HepG2 (cell line): ENCODE measurements around the gene TMEM135. TPM values are rescaled to one million over a fixed set of nuclear protein-coding genes. Genes with fewer than 3 reads are reported as not detected.

Experiments used
- AGO2 ChIP-seq: fragments of 200-400 bp; formaldehyde crosslinking; optimal IDR thresholded peaks from 2 replicates; pipeline ENCODE3; 2017; ENCODE audit warnings: mild to moderate bottlenecking, low read depth, low read length, moderate library complexity
- ATF7-NPFF ChIP-seq: sonication (generic); formaldehyde crosslinking; IDR thresholded peaks from 2 replicates; pipeline ENCODE4 v1.8.1; 2023; ENCODE audit warnings: mild to moderate bottlenecking, low read depth, missing genetic modification reagents, moderate library complexity
- CBX5 ChIP-seq: sonication (generic); formaldehyde crosslinking; IDR thresholded peaks from 2 replicates; pipeline ENCODE4 v1.4.0; 2020; ENCODE audit warnings: missing genetic modification reagents, borderline replicate concordance
- HDAC2 ChIP-seq: sonication (generic); formaldehyde crosslinking; IDR thresholded peaks from 2 replicates; pipeline ENCODE4 v1.4.0; 2020; ENCODE audit warnings: missing genetic modification reagents
- HOXA5 ChIP-seq: sonication (generic); formaldehyde crosslinking; IDR thresholded peaks from 2 replicates; pipeline ENCODE4 v1.4.0; 2020; ENCODE audit warnings: missing genetic modification reagents
- MEIS1 ChIP-seq: sonication (generic); formaldehyde crosslinking; IDR thresholded peaks from 2 replicates; pipeline ENCODE4 v1.9.0; 2021; ENCODE audit warnings: mild to moderate bottlenecking, missing genetic modification reagents, moderate library complexity, borderline replicate concordance
- NFIB ChIP-seq: sonication (generic); formaldehyde crosslinking; IDR thresholded peaks from 2 replicates; pipeline ENCODE4 v1.9.0; 2021; ENCODE audit warnings: missing genetic modification reagents, mild to moderate bottlenecking, borderline replicate concordance
- NFKBIZ ChIP-seq: IDR thresholded peaks from 2 replicates; pipeline ENCODE4 v1.6.1; 2018; ENCODE audit warnings: missing genetic modification reagents, missing compliant biosample characterization
- NR2F2 ChIP-seq: IDR thresholded peaks from 2 replicates; pipeline ENCODE4 v1.6.1; 2012; ENCODE audit warnings: low read depth, inconsistent platforms, borderline replicate concordance
- NRL ChIP-seq: sonication (generic); formaldehyde crosslinking; IDR thresholded peaks from 2 replicates; pipeline ENCODE4 v1.5.0; 2020; ENCODE audit warnings: missing genetic modification reagents, mild to moderate bottlenecking, moderate library complexity, borderline replicate concordance
- PAF1 ChIP-seq: IDR thresholded peaks from 2 replicates; pipeline ENCODE4 v1.6.1; 2016; ENCODE audit warnings: missing genetic modification reagents, missing compliant biosample characterization
- RFX3 ChIP-seq: IDR thresholded peaks from 2 replicates; pipeline ENCODE4 v1.6.1; 2016; ENCODE audit warnings: missing biosample characterization, missing genetic modification reagents
- SAFB2 ChIP-seq: sonication (generic); formaldehyde crosslinking; IDR thresholded peaks from 2 replicates; pipeline ENCODE4 v1.5.1; 2020; ENCODE audit warnings: missing genetic modification reagents, low read depth, mild to moderate bottlenecking, borderline replicate concordance
- SMARCC2 ChIP-seq: fragments of 450-650 bp; IDR thresholded peaks from 2 replicates; pipeline ENCODE4 v1.6.1; 2017; ENCODE audit warnings: antibody characterized with exemption, mild to moderate bottlenecking
- SSRP1 ChIP-seq: IDR thresholded peaks from 2 replicates; pipeline ENCODE4 v1.6.1; 2016; ENCODE audit warnings: control low read depth
- TARDBP ChIP-seq: sonication (generic); formaldehyde crosslinking; IDR thresholded peaks from 2 replicates; pipeline ENCODE4 v1.8.0; 2022; ENCODE audit warnings: mild to moderate bottlenecking, missing genetic modification reagents
- ZC3H13 ChIP-seq: sonication (generic); formaldehyde crosslinking; IDR thresholded peaks from 2 replicates; pipeline ENCODE4 v1.8.1; 2023; ENCODE audit warnings: mild to moderate bottlenecking, missing genetic modification reagents, moderate library complexity
- ZNF264 ChIP-seq: sonication (generic); formaldehyde crosslinking; IDR thresholded peaks from 2 replicates; pipeline ENCODE4 v1.4.0; 2020; ENCODE audit warnings: missing genetic modification reagents
- ZNF460 ChIP-seq: sonication (generic); formaldehyde crosslinking; IDR thresholded peaks from 2 replicates; pipeline ENCODE4 v1.5.1; 2020; ENCODE audit warnings: missing genetic modification reagents, mild to moderate bottlenecking, borderline replicate concordance
- ZNF530 ChIP-seq: sonication (generic); formaldehyde crosslinking; IDR thresholded peaks from 2 replicates; pipeline ENCODE4 v1.5.0; 2020; ENCODE audit warnings: low read depth, mild to moderate bottlenecking, missing genetic modification reagents
- ZNF619 ChIP-seq: sonication (generic); formaldehyde crosslinking; IDR thresholded peaks from 2 replicates; pipeline ENCODE4 v1.4.0; 2020; ENCODE audit warnings: mild to moderate bottlenecking, missing genetic modification reagents
- ZNF703 ChIP-seq: sonication (generic); formaldehyde crosslinking; IDR thresholded peaks from 2 replicates; pipeline ENCODE4 v1.5.1; 2020; ENCODE audit warnings: missing genetic modification reagents, mild to moderate bottlenecking, moderate library complexity, borderline replicate concordance
- ZNF749 ChIP-seq: sonication (generic); formaldehyde crosslinking; IDR thresholded peaks from 2 replicates; pipeline ENCODE4 v1.8.0; 2022; ENCODE audit warnings: mild to moderate bottlenecking, missing genetic modification reagents, moderate library complexity, borderline replicate concordance
- polyA plus RNA-seq, 8 experiments: library from polyadenylated mRNA; depleted of rRNA in 3 of 8; stranded (reverse) in 7 of 8; unstranded in 1 of 8; fragments of >200 nt; fragmentation: Illumina TruSeq in 4 of 8; extraction: Trizol in 4 of 8; gene quantifications; 2 replicates each; pipeline versions ENCODE4 v1.2.1 to v1.2.3, GENCODE V29; 2011 to 2016; ENCODE audit warnings: low read depth in 4 of 8, missing spikeins in 1 of 8, mixed read lengths in 1 of 8; ENCODE audit not compliant: insufficient read depth in 1 of 8
- total RNA-seq, 5 experiments: library from RNA; depleted of rRNA; stranded (reverse); fragments of >200 nt; fragmentation: Illumina TruSeq; extraction: Trizol; gene quantifications; 2 replicates each; pipeline ENCODE4 v1.2.3, GENCODE V29; 2016; ENCODE audit warnings: low read depth in 1 of 5
- TF ChIP-seq, protein P1 (sequence below): sonication (generic); formaldehyde crosslinking; IDR thresholded peaks from 2 replicates; pipeline ENCODE4 v1.4.0; 2020; ENCODE audit warnings: mild to moderate bottlenecking, missing genetic modification reagents
- TF ChIP-seq, protein P2 (sequence below): sonication (generic); formaldehyde crosslinking; IDR thresholded peaks from 2 replicates; pipeline ENCODE4 v1.9.0; 2022; ENCODE audit warnings: low read depth, missing genetic modification reagents
- TF ChIP-seq, protein P3 (sequence below): sonication (generic); formaldehyde crosslinking; conservative IDR thresholded peaks from 2 replicates; pipeline ENCODE4 v1.4.0; 2020; ENCODE audit warnings: missing genetic modification reagents

Gene TMEM135
- total and polyA plus RNA-seq, 2 of the 13 experiments (the other 11 are each of a cell fraction or from before 2014, with no cell fraction given) = 36.6 to 88.9 TPM

DNA sequence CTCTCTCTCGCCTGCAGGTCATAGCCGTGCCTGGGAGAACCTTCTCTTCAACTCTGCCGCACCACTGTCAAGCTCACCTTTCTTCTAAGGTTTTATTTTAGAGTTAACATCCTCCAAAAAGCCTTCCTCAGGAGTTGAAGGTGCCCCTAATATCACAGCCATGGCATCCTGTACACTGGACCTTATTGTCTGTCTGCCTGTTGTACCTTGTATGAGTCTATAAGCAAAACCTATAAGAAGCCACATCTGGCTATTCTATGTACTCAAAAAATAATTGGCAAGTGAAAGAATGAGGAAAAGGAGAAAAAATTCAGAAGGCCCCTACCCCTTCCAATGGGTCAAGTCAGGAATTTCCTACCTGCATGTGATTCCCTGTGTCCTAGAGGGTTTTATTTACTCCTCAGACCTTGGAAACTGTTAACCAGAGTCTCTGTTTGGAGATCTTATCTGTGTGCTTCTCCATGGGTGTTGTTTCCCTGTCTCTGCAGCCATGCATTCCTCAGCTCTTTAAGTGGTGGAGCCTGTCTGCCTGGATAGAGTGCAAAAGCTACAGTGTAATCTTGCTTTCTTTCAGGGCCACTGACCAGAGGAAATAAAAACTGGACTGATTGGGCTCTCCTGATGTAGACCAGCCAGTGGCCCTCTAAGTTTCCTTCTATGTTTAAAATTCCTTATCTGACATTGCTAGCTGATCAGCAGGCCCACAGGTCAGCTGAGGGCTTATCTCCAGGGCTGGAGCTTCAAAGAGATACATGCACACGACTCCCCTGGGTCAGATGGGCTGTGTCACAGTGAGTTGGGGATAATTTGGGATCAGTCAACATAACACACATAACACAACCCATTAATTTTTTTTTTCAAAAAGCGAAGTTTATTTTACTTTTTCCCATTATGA is 37.6 kb upstream of the TMEM135 start (continued):
- TF ChIP-seq AGO2 = no peak
- no peak for TF ChIP-seq RFX3 (CRISPR knock-in tag)
- no peak for TF ChIP-seq NFKBIZ (CRISPR knock-in tag)
- TF ChIP-seq SAFB2 (CRISPR knock-in tag) = no peak
- TF ChIP-seq CBX5 (CRISPR knock-in tag) = peak; percentile 80; the same call in 1 of the 2 replicates
- TF ChIP-seq ZNF530 (CRISPR knock-in tag) = no peak
- no peak for TF ChIP-seq ZC3H13 (CRISPR knock-in tag)
- TF ChIP-seq SSRP1 (CRISPR knock-in tag) = 0 out of 2 replicates have a peak, but pooled peaks have one; percentile 37
- TF ChIP-seq ZNF703 (CRISPR knock-in tag) = no peak
- TF ChIP-seq, protein P1, sequence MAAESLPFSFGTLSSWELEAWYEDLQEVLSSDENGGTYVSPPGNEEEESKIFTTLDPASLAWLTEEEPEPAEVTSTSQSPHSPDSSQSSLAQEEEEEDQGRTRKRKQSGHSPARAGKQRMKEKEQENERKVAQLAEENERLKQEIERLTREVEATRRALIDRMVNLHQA (CRISPR knock-in tag) = no peak
- peak; percentile 96 for TF ChIP-seq HDAC2
- TF ChIP-seq TARDBP (CRISPR knock-in tag) = peak; percentile 61; the same call in 1 of the 2 replicates
- no peak for TF ChIP-seq ZNF749
- no peak for TF ChIP-seq ZNF460
- TF ChIP-seq PAF1 (CRISPR knock-in tag) = no peak
- TF ChIP-seq, protein P2, sequence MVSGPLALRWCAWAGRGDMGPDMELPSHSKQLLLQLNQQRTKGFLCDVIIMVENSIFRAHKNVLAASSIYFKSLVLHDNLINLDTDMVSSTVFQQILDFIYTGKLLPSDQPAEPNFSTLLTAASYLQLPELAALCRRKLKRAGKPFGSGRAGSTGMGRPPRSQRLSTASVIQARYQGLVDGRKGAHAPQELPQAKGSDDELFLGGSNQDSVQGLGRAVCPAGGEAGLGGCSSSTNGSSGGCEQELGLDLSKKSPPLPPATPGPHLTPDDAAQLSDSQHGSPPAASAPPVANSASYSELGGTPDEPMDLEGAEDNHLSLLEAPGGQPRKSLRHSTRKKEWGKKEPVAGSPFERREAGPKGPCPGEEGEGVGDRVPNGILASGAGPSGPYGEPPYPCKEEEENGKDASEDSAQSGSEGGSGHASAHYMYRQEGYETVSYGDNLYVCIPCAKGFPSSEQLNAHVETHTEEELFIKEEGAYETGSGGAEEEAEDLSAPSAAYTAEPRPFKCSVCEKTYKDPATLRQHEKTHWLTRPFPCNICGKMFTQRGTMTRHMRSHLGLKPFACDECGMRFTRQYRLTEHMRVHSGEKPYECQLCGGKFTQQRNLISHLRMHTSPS (CRISPR knock-in tag) = no peak
- TF ChIP-seq ZNF619 = no peak
- TF ChIP-seq NFIB (CRISPR knock-in tag) = no peak
- no peak for TF ChIP-seq SMARCC2
- TF ChIP-seq NRL (CRISPR knock-in tag) = no peak
- TF ChIP-seq ZNF264 (CRISPR knock-in tag) = peak; percentile 76; the same call in 1 of the 2 replicates
- TF ChIP-seq HOXA5 (CRISPR knock-in tag) = peak; percentile 68; the same call in 1 of the 2 replicates
- TF ChIP-seq ATF7-NPFF = no peak
- TF ChIP-seq, protein P3, sequence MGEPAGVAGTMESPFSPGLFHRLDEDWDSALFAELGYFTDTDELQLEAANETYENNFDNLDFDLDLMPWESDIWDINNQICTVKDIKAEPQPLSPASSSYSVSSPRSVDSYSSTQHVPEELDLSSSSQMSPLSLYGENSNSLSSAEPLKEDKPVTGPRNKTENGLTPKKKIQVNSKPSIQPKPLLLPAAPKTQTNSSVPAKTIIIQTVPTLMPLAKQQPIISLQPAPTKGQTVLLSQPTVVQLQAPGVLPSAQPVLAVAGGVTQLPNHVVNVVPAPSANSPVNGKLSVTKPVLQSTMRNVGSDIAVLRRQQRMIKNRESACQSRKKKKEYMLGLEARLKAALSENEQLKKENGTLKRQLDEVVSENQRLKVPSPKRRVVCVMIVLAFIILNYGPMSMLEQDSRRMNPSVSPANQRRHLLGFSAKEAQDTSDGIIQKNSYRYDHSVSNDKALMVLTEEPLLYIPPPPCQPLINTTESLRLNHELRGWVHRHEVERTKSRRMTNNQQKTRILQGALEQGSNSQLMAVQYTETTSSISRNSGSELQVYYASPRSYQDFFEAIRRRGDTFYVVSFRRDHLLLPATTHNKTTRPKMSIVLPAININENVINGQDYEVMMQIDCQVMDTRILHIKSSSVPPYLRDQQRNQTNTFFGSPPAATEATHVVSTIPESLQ = no peak
- peak; percentile 61; the same call in 1 of the 2 replicates for TF ChIP-seq MEIS1 (CRISPR knock-in tag)
- 0 out of 2 replicates have a peak, but pooled peaks have one; percentile 71 for TF ChIP-seq NR2F2
